ENCODE results near the gene MCM7. TPM values are rescaled to one million over a fixed set of nuclear protein-coding genes. Genes with fewer than 3 reads are reported as not detected.

The MCM7 gene
- total and polyA plus RNA-seq, 10 of the 15 experiments (the other 5 are each of a cell fraction or from before 2014, with no cell fraction given) = 183 to 383 (median 244) TPM

DNA sequence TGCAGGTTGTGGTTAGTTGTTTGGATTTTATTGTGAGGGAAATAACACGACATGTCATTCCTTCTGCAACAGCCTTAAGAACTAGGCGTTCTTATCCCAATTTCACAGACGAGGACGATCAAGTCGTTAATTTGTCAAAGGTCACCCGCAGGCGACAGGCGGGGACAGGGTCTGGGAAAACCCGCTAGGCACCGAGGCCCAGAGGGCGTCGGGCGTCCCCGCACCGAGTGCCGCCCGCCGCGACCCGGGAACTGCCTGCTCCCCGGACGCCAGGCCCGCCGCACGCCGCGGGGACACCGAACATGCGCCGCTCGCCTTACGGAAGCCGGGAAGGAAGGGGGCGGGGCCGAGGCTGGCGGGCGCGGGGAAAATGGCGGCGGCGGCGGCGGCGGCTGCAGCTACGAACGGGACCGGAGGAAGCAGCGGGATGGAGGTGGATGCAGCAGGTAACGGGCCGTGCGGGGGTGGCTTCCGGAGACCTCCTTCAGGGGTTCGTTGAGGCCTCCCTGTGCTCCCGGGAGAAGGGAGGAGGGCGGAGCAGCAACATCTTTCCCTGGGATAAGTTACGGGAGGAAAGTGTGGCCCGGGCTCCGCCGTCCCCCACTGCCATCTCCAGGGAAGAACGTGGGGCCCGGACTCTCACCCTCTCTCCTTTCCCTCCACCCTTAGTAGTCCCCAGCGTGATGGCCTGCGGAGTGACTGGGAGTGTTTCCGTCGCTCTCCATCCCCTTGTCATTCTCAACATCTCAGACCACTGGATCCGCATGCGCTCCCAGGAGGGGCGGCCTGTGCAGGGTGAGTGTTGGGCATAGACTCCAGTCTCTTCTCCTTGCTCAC, 12.4 kb downstream of the MCM7 start, which contains the start of gene COPS6 (continued):
- TF ChIP-seq, protein P1, sequence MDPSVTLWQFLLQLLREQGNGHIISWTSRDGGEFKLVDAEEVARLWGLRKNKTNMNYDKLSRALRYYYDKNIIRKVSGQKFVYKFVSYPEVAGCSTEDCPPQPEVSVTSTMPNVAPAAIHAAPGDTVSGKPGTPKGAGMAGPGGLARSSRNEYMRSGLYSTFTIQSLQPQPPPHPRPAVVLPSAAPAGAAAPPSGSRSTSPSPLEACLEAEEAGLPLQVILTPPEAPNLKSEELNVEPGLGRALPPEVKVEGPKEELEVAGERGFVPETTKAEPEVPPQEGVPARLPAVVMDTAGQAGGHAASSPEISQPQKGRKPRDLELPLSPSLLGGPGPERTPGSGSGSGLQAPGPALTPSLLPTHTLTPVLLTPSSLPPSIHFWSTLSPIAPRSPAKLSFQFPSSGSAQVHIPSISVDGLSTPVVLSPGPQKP (IDR thresholded peaks at IDR 0.05; ENCODE audit: low read depth, low read length) = no peak; the same call in 1 of the 2 replicates
- TF ChIP-seq, protein P2, sequence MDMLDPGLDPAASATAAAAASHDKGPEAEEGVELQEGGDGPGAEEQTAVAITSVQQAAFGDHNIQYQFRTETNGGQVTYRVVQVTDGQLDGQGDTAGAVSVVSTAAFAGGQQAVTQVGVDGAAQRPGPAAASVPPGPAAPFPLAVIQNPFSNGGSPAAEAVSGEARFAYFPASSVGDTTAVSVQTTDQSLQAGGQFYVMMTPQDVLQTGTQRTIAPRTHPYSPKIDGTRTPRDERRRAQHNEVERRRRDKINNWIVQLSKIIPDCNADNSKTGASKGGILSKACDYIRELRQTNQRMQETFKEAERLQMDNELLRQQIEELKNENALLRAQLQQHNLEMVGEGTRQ (IDR thresholded peaks at IDR 0.05; ENCODE audit: borderline replicate concordance, low read depth, low read length) = no peak
- TF ChIP-seq, protein P3, sequence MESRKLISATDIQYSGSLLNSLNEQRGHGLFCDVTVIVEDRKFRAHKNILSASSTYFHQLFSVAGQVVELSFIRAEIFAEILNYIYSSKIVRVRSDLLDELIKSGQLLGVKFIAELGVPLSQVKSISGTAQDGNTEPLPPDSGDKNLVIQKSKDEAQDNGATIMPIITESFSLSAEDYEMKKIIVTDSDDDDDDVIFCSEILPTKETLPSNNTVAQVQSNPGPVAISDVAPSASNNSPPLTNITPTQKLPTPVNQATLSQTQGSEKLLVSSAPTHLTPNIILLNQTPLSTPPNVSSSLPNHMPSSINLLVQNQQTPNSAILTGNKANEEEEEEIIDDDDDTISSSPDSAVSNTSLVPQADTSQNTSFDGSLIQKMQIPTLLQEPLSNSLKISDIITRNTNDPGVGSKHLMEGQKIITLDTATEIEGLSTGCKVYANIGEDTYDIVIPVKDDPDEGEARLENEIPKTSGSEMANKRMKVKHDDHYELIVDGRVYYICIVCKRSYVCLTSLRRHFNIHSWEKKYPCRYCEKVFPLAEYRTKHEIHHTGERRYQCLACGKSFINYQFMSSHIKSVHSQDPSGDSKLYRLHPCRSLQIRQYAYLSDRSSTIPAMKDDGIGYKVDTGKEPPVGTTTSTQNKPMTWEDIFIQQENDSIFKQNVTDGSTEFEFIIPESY (IDR thresholded peaks at IDR 0.05) = no peak
- TF ChIP-seq SP1 (IDR thresholded peaks at IDR 0.05; ENCODE audit: low read depth, low read length) (peak; percentile 61), ZNF622 (IDR thresholded peaks at IDR 0.05) (no peak), HDAC2 (IDR thresholded peaks at IDR 0.05) (0 out of 2 replicates have a peak, but pooled peaks have one; percentile 49), KLF5 (IDR thresholded peaks at IDR 0.05; ENCODE audit: partially characterized antibody) (peak; percentile 67), SMAD1 (IDR thresholded peaks at IDR 0.05; ENCODE audit: low read depth, partially characterized antibody) (no peak), CHD2 (IDR thresholded peaks at IDR 0.05; ENCODE audit: borderline replicate concordance, low read depth, low read length) (no peak), KAT2A (conservative IDR thresholded peaks at IDR 0.05; ENCODE audit: control insufficient read depth, low read depth, low read length) (no peak)
- TF ChIP-seq, protein P4, sequence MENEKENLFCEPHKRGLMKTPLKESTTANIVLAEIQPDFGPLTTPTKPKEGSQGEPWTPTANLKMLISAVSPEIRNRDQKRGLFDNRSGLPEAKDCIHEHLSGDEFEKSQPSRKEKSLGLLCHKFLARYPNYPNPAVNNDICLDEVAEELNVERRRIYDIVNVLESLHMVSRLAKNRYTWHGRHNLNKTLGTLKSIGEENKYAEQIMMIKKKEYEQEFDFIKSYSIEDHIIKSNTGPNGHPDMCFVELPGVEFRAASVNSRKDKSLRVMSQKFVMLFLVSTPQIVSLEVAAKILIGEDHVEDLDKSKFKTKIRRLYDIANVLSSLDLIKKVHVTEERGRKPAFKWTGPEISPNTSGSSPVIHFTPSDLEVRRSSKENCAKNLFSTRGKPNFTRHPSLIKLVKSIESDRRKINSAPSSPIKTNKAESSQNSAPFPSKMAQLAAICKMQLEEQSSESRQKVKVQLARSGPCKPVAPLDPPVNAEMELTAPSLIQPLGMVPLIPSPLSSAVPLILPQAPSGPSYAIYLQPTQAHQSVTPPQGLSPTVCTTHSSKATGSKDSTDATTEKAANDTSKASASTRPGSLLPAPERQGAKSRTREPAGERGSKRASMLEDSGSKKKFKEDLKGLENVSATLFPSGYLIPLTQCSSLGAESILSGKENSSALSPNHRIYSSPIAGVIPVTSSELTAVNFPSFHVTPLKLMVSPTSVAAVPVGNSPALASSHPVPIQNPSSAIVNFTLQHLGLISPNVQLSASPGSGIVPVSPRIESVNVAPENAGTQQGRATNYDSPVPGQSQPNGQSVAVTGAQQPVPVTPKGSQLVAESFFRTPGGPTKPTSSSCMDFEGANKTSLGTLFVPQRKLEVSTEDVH (IDR thresholded peaks at IDR 0.05; ENCODE audit: low read depth, partially characterized antibody) = no peak
- TF ChIP-seq, protein P5, sequence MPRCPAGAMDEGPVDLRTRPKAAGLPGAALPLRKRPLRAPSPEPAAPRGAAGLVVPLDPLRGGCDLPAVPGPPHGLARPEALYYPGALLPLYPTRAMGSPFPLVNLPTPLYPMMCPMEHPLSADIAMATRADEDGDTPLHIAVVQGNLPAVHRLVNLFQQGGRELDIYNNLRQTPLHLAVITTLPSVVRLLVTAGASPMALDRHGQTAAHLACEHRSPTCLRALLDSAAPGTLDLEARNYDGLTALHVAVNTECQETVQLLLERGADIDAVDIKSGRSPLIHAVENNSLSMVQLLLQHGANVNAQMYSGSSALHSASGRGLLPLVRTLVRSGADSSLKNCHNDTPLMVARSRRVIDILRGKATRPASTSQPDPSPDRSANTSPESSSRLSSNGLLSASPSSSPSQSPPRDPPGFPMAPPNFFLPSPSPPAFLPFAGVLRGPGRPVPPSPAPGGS (IDR thresholded peaks at IDR 0.05; ENCODE audit: borderline replicate concordance, insufficient read depth, low read depth, low read length, poor library complexity, severe bottlenecking) = peak; percentile 24
- TF ChIP-seq, protein P6, sequence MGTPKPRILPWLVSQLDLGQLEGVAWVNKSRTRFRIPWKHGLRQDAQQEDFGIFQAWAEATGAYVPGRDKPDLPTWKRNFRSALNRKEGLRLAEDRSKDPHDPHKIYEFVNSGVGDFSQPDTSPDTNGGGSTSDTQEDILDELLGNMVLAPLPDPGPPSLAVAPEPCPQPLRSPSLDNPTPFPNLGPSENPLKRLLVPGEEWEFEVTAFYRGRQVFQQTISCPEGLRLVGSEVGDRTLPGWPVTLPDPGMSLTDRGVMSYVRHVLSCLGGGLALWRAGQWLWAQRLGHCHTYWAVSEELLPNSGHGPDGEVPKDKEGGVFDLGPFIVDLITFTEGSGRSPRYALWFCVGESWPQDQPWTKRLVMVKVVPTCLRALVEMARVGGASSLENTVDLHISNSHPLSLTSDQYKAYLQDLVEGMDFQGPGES (IDR thresholded peaks at IDR 0.05) = no peak
- TF ChIP-seq, protein P7, sequence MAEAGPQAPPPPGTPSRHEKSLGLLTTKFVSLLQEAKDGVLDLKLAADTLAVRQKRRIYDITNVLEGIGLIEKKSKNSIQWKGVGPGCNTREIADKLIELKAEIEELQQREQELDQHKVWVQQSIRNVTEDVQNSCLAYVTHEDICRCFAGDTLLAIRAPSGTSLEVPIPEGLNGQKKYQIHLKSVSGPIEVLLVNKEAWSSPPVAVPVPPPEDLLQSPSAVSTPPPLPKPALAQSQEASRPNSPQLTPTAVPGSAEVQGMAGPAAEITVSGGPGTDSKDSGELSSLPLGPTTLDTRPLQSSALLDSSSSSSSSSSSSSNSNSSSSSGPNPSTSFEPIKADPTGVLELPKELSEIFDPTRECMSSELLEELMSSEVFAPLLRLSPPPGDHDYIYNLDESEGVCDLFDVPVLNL (IDR thresholded peaks at IDR 0.05; ENCODE audit: low read depth, low read length) = no peak
- TF ChIP-seq, protein P8, sequence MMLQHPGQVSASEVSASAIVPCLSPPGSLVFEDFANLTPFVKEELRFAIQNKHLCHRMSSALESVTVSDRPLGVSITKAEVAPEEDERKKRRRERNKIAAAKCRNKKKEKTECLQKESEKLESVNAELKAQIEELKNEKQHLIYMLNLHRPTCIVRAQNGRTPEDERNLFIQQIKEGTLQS (IDR thresholded peaks at IDR 0.05; ENCODE audit: borderline replicate concordance, extremely low read depth, low read depth, low read length) = no peak
